ENCODE data around the gene CCN2.

CCN2 gene

GRCh38 chr6:131966443-131966842 is 15.3 kb upstream of the CCN2 start:
- no peak for DNase-seq

- DNase-seq, result no peak
Measured at GRCh38 chr6:131963063-131963462, 11.9 kb upstream of the CCN2 start.

- no peak for DNase-seq
Measured at GRCh38 chr6:131960371-131961133, 9.4 kb upstream of the CCN2 start.

- no peak for DNase-seq
Measured at GRCh38 chr6:131958542-131959470, 7.6 kb upstream of the CCN2 start.

GRCh38 chr6:131958095-131958494 is 6.9 kb upstream of the CCN2 start:
- no peak for DNase-seq

GRCh38 chr6:131955876-131956275 is 4.7 kb upstream of the CCN2 start:
- no peak for DNase-seq

GRCh38 chr6:131955192-131955591 is 4.0 kb upstream of the CCN2 start:
- DNase-seq, result no peak

- no peak for DNase-seq
Measured at GRCh38 chr6:131954775-131955107, 3.6 kb upstream of the CCN2 start.

- DNase-seq, result no peak
Measured at GRCh38 chr6:131954059-131954774, 3.0 kb upstream of the CCN2 start.

GRCh38 chr6:131952886-131953509 is 1.8 kb upstream of the CCN2 start:
- DNase-seq, result no peak

- no peak for DNase-seq
Measured at GRCh38 chr6:131951576-131952230, 531 bp upstream of the CCN2 start.

- no peak for DNase-seq
Measured at GRCh38 chr6:131949909-131950766, 1.0 kb downstream of the CCN2 start.

- no peak for DNase-seq
Measured at GRCh38 chr6:131949620-131949908, 1.6 kb downstream of the CCN2 start.

- no peak for DNase-seq
Measured at GRCh38 chr6:131948692-131949619, 2.2 kb downstream of the CCN2 start.

- no peak for DNase-seq
Measured at GRCh38 chr6:131947986-131948661, 3.0 kb downstream of the CCN2 start.

- DNase-seq, result no peak
Measured at GRCh38 chr6:131946992-131947955, 3.9 kb downstream of the CCN2 start.

- DNase-seq, result no peak
Measured at GRCh38 chr6:131946404-131946991, 4.7 kb downstream of the CCN2 start.

- DNase-seq, result no peak
Measured at GRCh38 chr6:131945971-131946370, 5.2 kb downstream of the CCN2 start.
